Adrenal gland (tissue), 5 donors: ENCODE data around the gene KCNJ9.

ENCODE experiments used
- CTCF ChIP-seq, 6 experiments: fragments of 450-650 bp in 4 of 6; fragments of 200-600 bp in 2 of 6; sonication (generic) in 1 of 6; IDR thresholded peaks; 1 replicate in 5 of 6; 2 replicates in 1 of 6; pipeline versions ENCODE4 v1.5.1 to v1.8.0; 2016 to 2021; ENCODE audit warnings: antibody characterized with exemption in 6 of 6, mild to moderate bottlenecking in 2 of 6, moderate library complexity in 1 of 6
- POLR2A ChIP-seq, 2 donors: fragments of 450-650 bp; IDR thresholded peaks; one replicate each; pipeline ENCODE4 v1.6.1; 2017; ENCODE audit warnings: antibody characterized with exemption in 2 of 2, mild to moderate bottlenecking in 2 of 2, moderate library complexity in 1 of 2
- donor health status: DM: no; HTN: no; CAD: no.

- TF ChIP-seq CTCF (IDR thresholded peaks at IDR 0.05) (no peak), POLR2A (IDR thresholded peaks at IDR 0.05) (peak in 1 of 2 donors; percentile 71)
Measured at GRCh38 chr1:160098852-160099561, 17.7 kb downstream of the KCNJ9 start.
